AG04450 (cell line): ENCODE measurements around the gene CDC14C. TPM values are rescaled to one million over a fixed set of nuclear protein-coding genes. Genes with fewer than 3 reads are reported as not detected.
"Not testable (repeated sequence)": the region's sequence is repeated elsewhere in the genome, so short reads cannot be mapped to it uniquely, and the experiment has no call there.

Source experiments
- CTCF ChIA-PET: fragments of 300-600, 350-600 bp; formaldehyde crosslinking; extraction: SDS; loops from one replicate; lab custom pipeline; 2022; ENCODE audit warnings: antibody characterized with exemption, inconsistent platforms; lab: Charles Lee
- POLR2A ChIA-PET: fragments of 350-600 bp; formaldehyde crosslinking; extraction: SDS; loops from one replicate; lab custom pipeline; 2021; ENCODE audit warnings: antibody characterized with exemption, inconsistent platforms; lab: Yijun Ruan, JAX
- DNase-seq: peaks from one replicate; pipeline ENCODE4 v3.0.0-alpha.2; 2011; ENCODE audit warnings: low read depth, low spot score
- H3K27ac ChIP-seq: one replicate; pipeline ENCODE4 v1.5.1; 2012; ENCODE audit warnings: low read depth, low read length, control low read depth
- H3K27me3 ChIP-seq: one replicate; pipeline ENCODE4 v1.6.0; 2012; ENCODE audit warnings: low read length; ENCODE audit not compliant: control insufficient read depth, insufficient read depth
- H3K4me3 ChIP-seq: 2 replicates; pipeline ENCODE4 v1.5.1; 2011; ENCODE audit warnings: mild to moderate bottlenecking, low read depth, low read length, control low read depth
- H3K9me3 ChIP-seq: 2 replicates; pipeline ENCODE4 v1.5.1; 2012; ENCODE audit warnings: low read length; ENCODE audit not compliant: control insufficient read depth, insufficient read depth
- CTCF ChIP-seq: IDR thresholded peaks from 2 replicates; pipeline ENCODE4 v1.5.1; 2011; ENCODE audit warnings: low read depth, low read length, control low read depth, inconsistent platforms
- polyA plus RNA-seq: library from polyadenylated mRNA; depleted of rRNA; stranded (reverse); fragments of >200 nt; gene quantifications from 2 replicates; pipeline ENCODE4 v1.2.3, GENCODE V29; 2011

Gene CDC14C
- polyA plus RNA-seq, 1 experiment, result 0.07 TPM

- TF ChIP-seq CTCF, result no peak
- Histone ChIP-seq H3K27me3 (no peaks in the 10 kb centered on the region), H3K27ac (no peak overlapping the region), H3K4me3 (no peak overlapping the region), H3K9me3 (peaks cover 6% of the 10 kb centered on the region; the same call in 1 of the 2 replicates)
- no peak for DNase-seq
- POLR2A ChIA-PET, result no interaction called here
- CTCF ChIA-PET, result no interaction called here
Measured at GRCh38 chr7:48894574-48894973, 29.8 kb upstream of the CDC14C start.

GRCh38 chr7:48899932-48900331, 24.4 kb upstream of the CDC14C start:
- H3K27ac ChIP-seq, result no peak overlapping the region
- DNase-seq, result no peak
- TF ChIP-seq CTCF, result no peak
- peaks cover 4% of the 10 kb centered on the region; the same call in 1 of the 2 replicates for H3K9me3 ChIP-seq
- no peaks in the 10 kb centered on the region for H3K27me3 ChIP-seq
- CTCF ChIA-PET, result no interaction called here
- H3K4me3 ChIP-seq, result no peak overlapping the region
- POLR2A ChIA-PET, result no interaction called here

GRCh38 chr7:48901966-48902365, 22.4 kb upstream of the CDC14C start:
- no peak for TF ChIP-seq CTCF
- H3K27me3 ChIP-seq, result no peaks in the 10 kb centered on the region
- POLR2A ChIA-PET, result no interaction called here
- H3K9me3 ChIP-seq, result peaks cover 11% of the 10 kb centered on the region
- no peak overlapping the region for H3K27ac ChIP-seq
- CTCF ChIA-PET, result no interaction called here
- DNase-seq, result no peak
- H3K4me3 ChIP-seq, result no peak overlapping the region

GRCh38 chr7:48904975-48905374, 19.4 kb upstream of the CDC14C start:
- no peak overlapping the region for H3K4me3 ChIP-seq
- TF ChIP-seq CTCF, result no peak
- POLR2A ChIA-PET, result no interaction called here
- DNase-seq, result no peak
- H3K9me3 ChIP-seq, result peaks cover 7% of the 10 kb centered on the region
- CTCF ChIA-PET, result no interaction called here
- no peaks in the 10 kb centered on the region for H3K27me3 ChIP-seq
- no peak overlapping the region for H3K27ac ChIP-seq

- POLR2A ChIA-PET, H3K4me3 ChIP-seq, H3K9me3 ChIP-seq, H3K27ac ChIP-seq, CTCF ChIA-PET, DNase-seq, H3K27me3 ChIP-seq: not testable (repeated sequence)
Measured at GRCh38 chr7:48905686-48906085, 18.7 kb upstream of the CDC14C start.

GRCh38 chr7:48909887-48910286, 14.5 kb upstream of the CDC14C start:
- H3K9me3 ChIP-seq, H3K4me3 ChIP-seq, H3K27me3 ChIP-seq, H3K27ac ChIP-seq, DNase-seq, POLR2A ChIA-PET, CTCF ChIA-PET: not testable (repeated sequence)
